Lung (tissue), 12 donors: ENCODE results near the gene NBEA. TPM values are rescaled to one million over a fixed set of nuclear protein-coding genes. Genes with fewer than 3 reads are reported as not detected.
A peak's percentile ranks its signal among the peaks of the same experiment; 100 is the strongest.

Source experiments
- ATAC-seq: fragments of 200-7000 bp; cut with Tn5 transposase; one replicate; pipeline ENCODE4 v1.9.1; 2020; ENCODE audit warnings: moderate number of reproducible peaks; ENCODE audit not compliant: insufficient read depth, low FRiP score
- DNase-seq, 3 donors: peaks; one replicate each; pipeline ENCODE4 v3.0.0-alpha.2; 2013 to 2017
- H3K27ac ChIP-seq, 2 donors: one replicate each; pipeline ENCODE4 v1.5.1; 2013; ENCODE audit warnings: mild to moderate bottlenecking in 2 of 2, moderate library complexity in 2 of 2, control low read depth in 1 of 2, inconsistent platforms in 1 of 2, low read depth in 1 of 2, low read length in 1 of 2
- H3K27me3 ChIP-seq, 3 donors: one replicate each; pipeline ENCODE4 v1.5.1; 2013; ENCODE audit warnings: low read length in 2 of 3; ENCODE audit not compliant: control insufficient read depth in 3 of 3, insufficient read depth in 3 of 3
- H3K36me3 ChIP-seq, 4 donors: one replicate each; pipeline ENCODE4 v1.5.1; 2013; ENCODE audit warnings: low read length in 4 of 4, mild to moderate bottlenecking in 1 of 4, moderate library complexity in 1 of 4; ENCODE audit not compliant: control insufficient read depth in 4 of 4, insufficient read depth in 4 of 4
- H3K4me1 ChIP-seq, 5 donors: one replicate each; pipeline ENCODE4 v1.5.1; 2013; ENCODE audit warnings: low read length in 5 of 5, mild to moderate bottlenecking in 2 of 5, moderate library complexity in 1 of 5; ENCODE audit not compliant: control insufficient read depth in 5 of 5, insufficient read depth in 5 of 5
- H3K4me3 ChIP-seq: one replicate; pipeline ENCODE4 v1.5.1; 2013; ENCODE audit warnings: mild to moderate bottlenecking, control low read depth, moderate library complexity
- H3K9ac ChIP-seq, 2 donors: one replicate each; pipeline ENCODE4 v1.5.1; 2013; ENCODE audit warnings: low read length in 2 of 2, control low read depth in 1 of 2; ENCODE audit not compliant: insufficient read depth in 1 of 2
- H3K9me3 ChIP-seq, 4 donors: one replicate each; pipeline ENCODE4 v1.5.1; 2013; ENCODE audit warnings: low read length in 3 of 4, mild to moderate bottlenecking in 1 of 4, moderate library complexity in 1 of 4; ENCODE audit not compliant: control insufficient read depth in 4 of 4, insufficient read depth in 3 of 4
- CTCF ChIP-seq: IDR thresholded peaks from 2 replicates; pipeline ENCODE4 v1.5.1; 2012; ENCODE audit warnings: mild to moderate bottlenecking; ENCODE audit errors: control extremely low read depth, extremely low read depth
- WGBS, 2 donors: extraction: QIAGEN DNeasy Blood & Tissue Kit; methylation state at CpG; one replicate each; pipeline ENCODE4 v1.1.7; 2013; 5-methylcytosine and 5-hydroxymethylcytosine counted together
- polyA plus RNA-seq, 2 donors: library from polyadenylated mRNA; stranded (reverse); fragments of 200-250 nt; gene quantifications; one replicate each; pipeline ENCODE4 v1.2.1, GENCODE V29; 2013
- total RNA-seq, 2 donors: library from RNA; depleted of rRNA in 1 of 2; stranded (reverse); fragments of >200 nt in 1 of 2; gene quantifications; one replicate each; pipeline ENCODE4 v1.2.1, GENCODE V29; 2014 to 2021
- donor health status: control.
- donor health status: control.
- donor health status: Bipolar disorder and iron deficiency.
- donor health status: healthy.
- donor health status: DM: yes; HTN: yes; CAD: no.

Gene NBEA
- total and polyA plus RNA-seq, 4 donors, result 1.6 to 26.5 (median 5.3) TPM

- no peak for DNase-seq
- Histone ChIP-seq H3K9ac (no peak overlapping the region), H3K27ac (no peak overlapping the region), H3K27me3 (no peaks in the 10 kb centered on the region), H3K9me3 (no peaks in the 10 kb centered on the region), H3K4me3 (no peak overlapping the region), H3K36me3 (no peaks in the 10 kb centered on the region), H3K4me1 (no peaks in the 10 kb centered on the region)
- WGBS, 2 donors, result 93 to 94% methylated on average over 1 of the region's 1 CpG
- TF ChIP-seq CTCF, result no peak
- ATAC-seq, result no peak
These were observed 412.8 kb downstream of the NBEA start for GRCh38 chr13:35354882-35355281.

GRCh38 chr13:35356572-35356971 is 414.5 kb downstream of the NBEA start:
- TF ChIP-seq CTCF, result no peak
- peak in 2 of 3 donors; percentile 17 to 40 for DNase-seq
- ATAC-seq, result no peak

GRCh38 chr13:35365883-35366282 is 423.8 kb downstream of the NBEA start:
- WGBS, 2 donors, result 69 to 74% methylated on average over 1 of the region's 1 CpG
- no peak for ATAC-seq
- no peak for DNase-seq
- Histone ChIP-seq H3K9ac (no peak overlapping the region), H3K9me3 (peaks cover 0 to 4% (median 0%) of the 10 kb centered on the region in 4 donors), H3K27me3 (no peaks in the 10 kb centered on the region), H3K4me1 (no peaks in the 10 kb centered on the region), H3K36me3 (no peaks in the 10 kb centered on the region), H3K27ac (no peak overlapping the region), H3K4me3 (no peak overlapping the region)
- no peak for TF ChIP-seq CTCF

More at GRCh38 chr13:35356572-35356971, 414.5 kb downstream of the NBEA start:
- Histone ChIP-seq H3K9ac (no peak overlapping the region), H3K36me3 (no peaks in the 10 kb centered on the region), H3K27ac (no peak overlapping the region), H3K4me1 (no peaks in the 10 kb centered on the region), H3K27me3 (no peaks in the 10 kb centered on the region), H3K9me3 (no peaks in the 10 kb centered on the region), H3K4me3 (no peak overlapping the region)
- WGBS, 2 donors, result 30 to 44% methylated on average over 2 of the region's 2 CpGs

GRCh38 chr13:35367586-35367985 is 425.5 kb downstream of the NBEA start:
- no peaks in the 10 kb centered on the region for H3K4me1 ChIP-seq
- no peak for DNase-seq
- H3K9me3 ChIP-seq, result peaks cover 0 to 8% (median 5%) of the 10 kb centered on the region in 4 donors
- H3K27ac ChIP-seq, result no peak overlapping the region
- 80 to 84% methylated on average over 2 of the region's 2 CpGs for WGBS, 2 donors
- no peak overlapping the region for H3K4me3 ChIP-seq
- no peak for ATAC-seq
- no peak overlapping the region for H3K9ac ChIP-seq
- H3K27me3 ChIP-seq, result no peaks in the 10 kb centered on the region
- no peak for TF ChIP-seq CTCF
- no peaks in the 10 kb centered on the region for H3K36me3 ChIP-seq
